ENCODE data around the gene METTL8.

DNA sequence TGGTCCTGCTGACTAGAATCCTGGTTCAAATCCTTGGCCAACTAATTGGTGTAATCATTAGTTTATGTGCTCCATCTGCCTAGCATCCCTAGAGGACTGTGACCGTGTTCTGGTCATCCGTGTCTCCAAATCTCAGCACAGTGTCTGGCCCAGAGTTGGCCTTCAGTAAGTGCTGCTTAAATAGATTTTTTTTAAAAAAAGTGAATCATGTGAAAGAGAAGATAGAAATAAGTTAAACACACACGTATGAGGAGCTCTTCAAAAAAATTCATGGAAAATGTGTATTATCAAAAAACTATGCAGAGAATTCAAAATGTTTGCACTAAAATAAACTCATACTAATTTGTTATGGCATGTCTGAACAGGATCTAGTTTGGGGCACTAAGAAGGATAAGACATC, 143.8 kb downstream of the METTL8 start:
- no peak for TF ChIP-seq CTCF (IDR thresholded peaks at IDR 0.05)
- TF ChIP-seq POLR2A (IDR thresholded peaks at IDR 0.05), result no peak

All from upper lobe of left lung (tissue), 4 donors.